ENCODE results near the gene TEAD1. TPM values are rescaled to one million over a fixed set of nuclear protein-coding genes. Genes with fewer than 3 reads are reported as not detected.
A peak's percentile ranks its signal among the peaks of the same experiment; 100 is the strongest.

Gene TEAD1
- total and polyA plus RNA-seq, 9 of the 15 experiments (the other 6 are each of a cell fraction or from before 2014, with no cell fraction given), result 1.7 to 17.7 (median 10.8) TPM

DNA sequence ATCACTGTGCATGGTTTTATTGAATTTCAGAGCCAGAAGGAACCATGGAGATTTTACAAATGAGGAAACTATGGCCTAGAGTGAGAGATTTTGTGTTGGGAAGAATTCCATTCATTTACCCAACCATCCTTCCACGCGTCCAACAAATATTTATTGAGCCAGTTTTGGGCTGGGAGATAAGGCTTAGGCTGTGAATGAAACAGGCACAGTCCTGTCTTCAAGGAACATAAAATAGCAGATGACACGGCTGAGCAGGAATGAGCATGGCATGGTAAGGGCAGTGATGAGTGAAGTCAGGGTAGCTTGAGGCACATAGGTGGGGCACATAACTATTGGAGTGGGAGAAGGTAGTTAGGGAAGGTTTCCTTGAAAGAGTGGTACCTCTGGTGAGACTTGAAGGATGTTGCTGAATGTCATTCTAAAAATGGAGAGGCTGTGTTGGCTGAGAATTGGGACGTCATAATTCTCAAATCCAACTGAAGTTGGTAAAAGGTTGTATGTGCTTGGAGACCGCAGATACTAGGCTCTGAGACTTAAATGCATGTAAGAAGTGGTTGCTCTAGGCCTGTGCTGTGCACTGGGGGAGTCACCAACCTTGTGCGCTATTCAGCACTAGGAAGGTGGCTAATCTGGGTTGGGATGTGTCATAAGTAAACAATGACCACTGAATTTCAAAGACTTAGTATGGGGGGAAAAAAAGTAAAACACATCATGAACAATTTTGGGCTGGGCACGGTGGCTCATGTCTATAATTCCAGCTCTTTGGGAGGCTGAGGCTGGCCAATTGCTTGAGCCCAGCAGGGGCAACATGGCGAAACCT is 51.9 kb downstream of the TEAD1 start (continued):
- TF ChIP-seq, protein P1, sequence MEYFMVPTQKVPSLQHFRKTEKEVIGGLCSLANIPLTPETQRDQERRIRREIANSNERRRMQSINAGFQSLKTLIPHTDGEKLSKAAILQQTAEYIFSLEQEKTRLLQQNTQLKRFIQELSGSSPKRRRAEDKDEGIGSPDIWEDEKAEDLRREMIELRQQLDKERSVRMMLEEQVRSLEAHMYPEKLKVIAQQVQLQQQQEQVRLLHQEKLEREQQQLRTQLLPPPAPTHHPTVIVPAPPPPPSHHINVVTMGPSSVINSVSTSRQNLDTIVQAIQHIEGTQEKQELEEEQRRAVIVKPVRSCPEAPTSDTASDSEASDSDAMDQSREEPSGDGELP (CRISPR knock-in tag; IDR thresholded peaks at IDR 0.05; ENCODE audit: borderline replicate concordance), result no peak
- TF ChIP-seq, protein P2, sequence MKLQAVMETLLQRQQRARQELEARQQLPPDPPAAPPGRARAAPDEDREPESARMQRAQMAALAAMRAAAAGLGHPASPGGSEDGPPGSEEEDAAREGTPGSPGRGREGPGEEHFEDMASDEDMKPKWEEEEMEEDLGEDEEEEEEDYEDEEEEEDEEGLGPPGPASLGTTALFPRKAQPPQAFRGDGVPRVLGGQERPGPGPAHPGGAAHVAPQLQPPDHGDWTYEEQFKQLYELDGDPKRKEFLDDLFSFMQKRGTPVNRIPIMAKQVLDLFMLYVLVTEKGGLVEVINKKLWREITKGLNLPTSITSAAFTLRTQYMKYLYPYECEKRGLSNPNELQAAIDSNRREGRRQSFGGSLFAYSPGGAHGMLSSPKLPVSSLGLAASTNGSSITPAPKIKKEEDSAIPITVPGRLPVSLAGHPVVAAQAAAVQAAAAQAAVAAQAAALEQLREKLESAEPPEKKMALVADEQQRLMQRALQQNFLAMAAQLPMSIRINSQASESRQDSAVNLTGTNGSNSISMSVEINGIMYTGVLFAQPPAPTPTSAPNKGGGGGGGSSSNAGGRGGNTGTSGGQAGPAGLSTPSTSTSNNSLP (IDR thresholded peaks at IDR 0.05; ENCODE audit: borderline replicate concordance, low read depth, low read length), result no peak
- TF ChIP-seq MITF (IDR thresholded peaks at IDR 0.05), result no peak
- peak; percentile 68; the same call in 1 of the 2 replicates for TF ChIP-seq HMBOX1 (IDR thresholded peaks at IDR 0.05)
- peak; percentile 82 to 97 for TF ChIP-seq FOXA3 (CRISPR knock-in tag; conservative IDR thresholded peaks at IDR 0.05 in 1 of 2, IDR thresholded peaks at IDR 0.05 in 1 of 2)
- TF ChIP-seq CBFB (CRISPR knock-in tag; IDR thresholded peaks at IDR 0.05), result no peak
- TF ChIP-seq ZNF165 (CRISPR knock-in tag; IDR thresholded peaks at IDR 0.05; ENCODE audit: borderline replicate concordance), result no peak
- peak; percentile 53; the same call in 1 of the 2 replicates for TF ChIP-seq ATF3 (IDR thresholded peaks at IDR 0.05)
- TF ChIP-seq ATF3 (CRISPR knock-in tag; conservative IDR thresholded peaks at IDR 0.05), result no peak
- TF ChIP-seq MYNN (IDR thresholded peaks at IDR 0.05), result 0 out of 2 replicates have a peak, but pooled peaks have one; percentile 22
- no peak for TF ChIP-seq MYNN (CRISPR knock-in tag; IDR thresholded peaks at IDR 0.05)
- no peak for TF ChIP-seq ZFPM2 (CRISPR knock-in tag; IDR thresholded peaks at IDR 0.05)
- TF ChIP-seq KDM2B (CRISPR knock-in tag; IDR thresholded peaks at IDR 0.05), result no peak
- TF ChIP-seq ELK3 (CRISPR knock-in tag; IDR thresholded peaks at IDR 0.05), result no peak
- no peak for TF ChIP-seq NR2F6 (CRISPR knock-in tag; IDR thresholded peaks at IDR 0.05)
- TF ChIP-seq XRCC5 (IDR thresholded peaks at IDR 0.05; ENCODE audit: low read depth, low read length), result no peak
- TF ChIP-seq ZNF217 (CRISPR knock-in tag; IDR thresholded peaks at IDR 0.05), result no peak
- no peak for TF ChIP-seq ARNT (IDR thresholded peaks at IDR 0.05)
- no peak for TF ChIP-seq ZNF184 (CRISPR knock-in tag; IDR thresholded peaks at IDR 0.05)
- no peak for TF ChIP-seq PHTF2 (CRISPR knock-in tag; IDR thresholded peaks at IDR 0.05)
- peak; percentile 74 for TF ChIP-seq ARID1B (IDR thresholded peaks at IDR 0.05)
